Measurements from ENCODE around the gene ARHGEF10L.

- TF ChIP-seq GATA2 (IDR thresholded peaks at IDR 0.05; ENCODE audit: low read depth, low read length) (no peak), GATA3 (IDR thresholded peaks at IDR 0.05; ENCODE audit: low read depth, low read length) (no peak)
Observed at GRCh38 chr1:17635811-17636210, 96.3 kb downstream of the ARHGEF10L start.

Data from SH-SY5Y (cell line).